GM12892 (cell line): ENCODE data around the gene OMG.

Source experiments
- POLR2A ChIP-seq: IDR thresholded peaks from 2 replicates; pipeline ENCODE4 v1.6.1; 2011; ENCODE audit warnings: low read depth, low read length, control low read depth
- POLR2AphosphoS5 ChIP-seq: IDR thresholded peaks from 2 replicates; pipeline ENCODE4 v1.6.1; 2011; ENCODE audit warnings: low read depth, low read length, control low read depth
- TAF1 ChIP-seq: IDR thresholded peaks from 2 replicates; pipeline ENCODE4 v1.6.1; 2011; ENCODE audit warnings: low read depth, mild to moderate bottlenecking, control low read depth, low read length, borderline replicate concordance

DNA sequence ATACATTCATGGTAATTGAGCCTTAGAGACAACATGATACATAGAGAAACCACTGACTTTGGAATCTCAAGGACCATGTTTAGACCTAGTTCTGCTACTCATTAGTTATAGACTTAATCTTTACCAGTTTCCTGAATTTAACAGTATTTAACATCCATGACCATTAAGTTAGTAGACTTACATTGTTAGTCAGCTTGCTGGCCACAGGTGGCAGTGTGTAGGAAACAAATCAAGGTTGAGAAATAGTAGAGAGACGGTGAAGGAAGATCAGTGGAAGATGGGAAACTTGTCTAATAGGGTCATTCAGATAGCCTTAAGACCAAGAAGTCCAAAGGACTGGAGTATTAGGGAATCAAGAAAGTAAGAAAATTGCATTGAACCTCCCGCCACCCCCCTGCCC, 31.0 kb downstream of the OMG start:
- TF ChIP-seq POLR2A (no peak), POLR2AphosphoS5 (no peak), TAF1 (no peak)
